ENCODE data around the gene ZNF316.

Gene ZNF316

GRCh38 chr7:6691103-6691502 is 54.0 kb downstream of the ZNF316 start:
- DNase-seq (ENCODE audit: low read depth in 3 of 3), result no peak

GRCh38 chr7:6691609-6692106 is 54.5 kb downstream of the ZNF316 start:
- no peak for DNase-seq (ENCODE audit: low read depth in 3 of 3)

- DNase-seq (ENCODE audit: low read depth in 3 of 3), result no peak
These were observed 63.7 kb downstream of the ZNF316 start for GRCh38 chr7:6700793-6701192.

- DNase-seq (ENCODE audit: low read depth in 3 of 3), result no peak
These were observed 64.7 kb downstream of the ZNF316 start for GRCh38 chr7:6701860-6702259.

Data from stimulated activated CD4-positive, alpha-beta T cell treated with anti-CD3 and anti-CD28 coated beads, TNF-alpha, amount 100 ng/mL, for 4 hours (primary cell).